Measurements from ENCODE around the gene TRAF1.

Gene TRAF1

GRCh38 chr9:120904061-120904977 is 22.3 kb downstream of the TRAF1 start:
- DNase-seq = no peak

GRCh38 chr9:120902569-120903535 is 23.7 kb downstream of the TRAF1 start:
- DNase-seq = no peak

- DNase-seq = no peak
Observed at GRCh38 chr9:120901755-120902568, 24.6 kb downstream of the TRAF1 start.

- no peak for DNase-seq
Observed at GRCh38 chr9:120900824-120901223, 25.8 kb downstream of the TRAF1 start.

- no peak for DNase-seq
Observed at GRCh38 chr9:120899490-120900068, 27.0 kb downstream of the TRAF1 start.

- no peak for DNase-seq
Observed at GRCh38 chr9:120898396-120898795, 28.2 kb downstream of the TRAF1 start.

- no peak for DNase-seq
Observed at GRCh38 chr9:120895951-120896350, 30.6 kb downstream of the TRAF1 start.

- DNase-seq = no peak
Observed at GRCh38 chr9:120894321-120895148, 32.1 kb downstream of the TRAF1 start.

- no peak for DNase-seq
Observed at GRCh38 chr9:120893611-120894307, 32.8 kb downstream of the TRAF1 start.

GRCh38 chr9:120892748-120893610 is 33.6 kb downstream of the TRAF1 start:
- no peak for DNase-seq

GRCh38 chr9:120891884-120892747 is 34.5 kb downstream of the TRAF1 start:
- no peak for DNase-seq

- no peak for DNase-seq
Observed at GRCh38 chr9:120891245-120891883, 35.2 kb downstream of the TRAF1 start.

GRCh38 chr9:120890320-120891244 is 36.0 kb downstream of the TRAF1 start:
- DNase-seq = no peak

GRCh38 chr9:120889606-120890271 is 36.9 kb downstream of the TRAF1 start:
- DNase-seq = no peak

- no peak for DNase-seq
Observed at GRCh38 chr9:120888626-120889025, 38.0 kb downstream of the TRAF1 start.

GRCh38 chr9:120886490-120886967 is 40.1 kb downstream of the TRAF1 start:
- no peak for DNase-seq
